HCT116 (cell line): ENCODE results near the gene SOBP. TPM values are rescaled to one million over a fixed set of nuclear protein-coding genes. Genes with fewer than 3 reads are reported as not detected.

Source experiments
- ATAC-seq: fragments of 200-7000 bp; cut with Tn5 transposase; 2 replicates; pipeline ENCODE4 v1.9.1; 2020; ENCODE audit warnings: mild to moderate bottlenecking, moderate library complexity
- BruUV-seq: library from RNA; stranded (reverse); fragments of 400-500 nt; replicated peaks from 2 replicates; lab custom pipeline; 2021; lab: Mats Ljungman, UMichigan
- CTCF ChIA-PET: fragments of 300-600 bp; sonication (Branson Sonifier 250); formaldehyde crosslinking; loops from one replicate; lab custom pipeline; 2021; ENCODE audit warnings: antibody characterized with exemption; lab: Charles Lee
- POLR2A ChIA-PET: fragments of 300-600, 350-600 bp; sonication (Branson Sonifier 250); formaldehyde crosslinking; loops from one replicate; lab custom pipeline; 2021; ENCODE audit warnings: antibody characterized with exemption; lab: Charles Lee
- RAD21 ChIA-PET, 2 experiments: fragments of 300-600 bp; sonication (Branson Sonifier 250); formaldehyde crosslinking; loops; one replicate each; lab custom pipeline; 2023; ENCODE audit warnings: low total read pairs in 2 of 2; ENCODE audit not compliant: uncharacterized antibody in 2 of 2, unreplicated experiment in 2 of 2, low non-redundant PET in 1 of 2; lab: Charles Lee
- DNase-seq: peaks from one replicate; pipeline ENCODE4 v3.0.0-alpha.2; 2010; ENCODE audit warnings: low read depth, low spot score
- H2AFZ ChIP-seq: fragments of 200-600 bp; shearing (Covaris generic), sonication (generic); 2 replicates; pipeline ENCODE4 v1.6.1; 2017; ENCODE audit warnings: low read depth, mixed run types, mixed read lengths, antibody characterized with exemption, low read length; ENCODE audit not compliant: poor library complexity, severe bottlenecking
- H3K27ac ChIP-seq: 2 replicates; pipeline ENCODE4 v1.5.1; 2012; ENCODE audit warnings: low read depth, low read length
- H3K27me3 ChIP-seq: fragments of 200-600 bp; sonication (generic); 2 replicates; pipeline ENCODE4 v1.6.1; 2016; ENCODE audit warnings: mixed run types, low read length, mixed read lengths; ENCODE audit not compliant: insufficient read depth
- H3K36me3 ChIP-seq, 2 experiments: fragments of 200-500 bp in 1 of 2; fragments of 200-600 bp in 1 of 2; sonication (Bioruptor generic) in 1 of 2; sonication (generic) in 1 of 2; 2 replicates each; pipeline versions ENCODE4 v1.5.1 to v1.6.1; 2014 to 2016; ENCODE audit warnings: low read length in 2 of 2, inconsistent platforms in 1 of 2, mixed read lengths in 1 of 2, mixed run types in 1 of 2; ENCODE audit not compliant: insufficient read depth in 2 of 2, control insufficient read depth in 1 of 2
- H3K4me1 ChIP-seq, 2 experiments: fragments of 200-600 bp in 1 of 2; sonication (generic) in 1 of 2; 2 replicates each; pipeline versions ENCODE4 v1.5.1 to v1.6.1; 2012 to 2017; ENCODE audit warnings: low read length in 2 of 2, inconsistent platforms in 1 of 2, mild to moderate bottlenecking in 1 of 2, mixed read lengths in 1 of 2, mixed run types in 1 of 2, moderate library complexity in 1 of 2; ENCODE audit not compliant: insufficient read depth in 2 of 2, control insufficient read depth in 1 of 2
- H3K4me2 ChIP-seq: fragments of 200-600 bp; sonication (generic); 2 replicates; pipeline ENCODE4 v1.6.1; 2017; ENCODE audit warnings: mixed run types, low read length, mixed read lengths
- H3K4me3 ChIP-seq, 2 experiments: fragments of 200-600 bp in 1 of 2; sonication (generic) in 1 of 2; replicated peaks in 1 of 2; 2 replicates each; pipeline ENCODE4 v1.5.1; 2011 to 2016; ENCODE audit warnings: low read length in 2 of 2, control low read depth in 1 of 2, low read depth in 1 of 2, mild to moderate bottlenecking in 1 of 2, mixed read lengths in 1 of 2, mixed run types in 1 of 2
- H3K79me2 ChIP-seq: fragments of 200-600 bp; sonication (generic); 2 replicates; pipeline ENCODE4 v1.6.1; 2017; ENCODE audit warnings: mild to moderate bottlenecking, mixed run types, low read length, moderate library complexity, mixed read lengths; ENCODE audit not compliant: insufficient read depth
- H3K9ac ChIP-seq: fragments of 200-600 bp; sonication (generic); 2 replicates; pipeline ENCODE4 v1.6.1; 2016; ENCODE audit warnings: low read length, mixed read lengths
- H3K9me2 ChIP-seq: fragments of 200-600 bp; sonication (generic), shearing (Covaris generic); 2 replicates; pipeline ENCODE4 v1.6.1; 2017; ENCODE audit warnings: mixed run types, mild to moderate bottlenecking, moderate library complexity; ENCODE audit not compliant: insufficient read depth
- H3K9me3 ChIP-seq, 2 experiments: fragments of 200-500 bp in 1 of 2; fragments of 200-600 bp in 1 of 2; sonication (Bioruptor generic) in 1 of 2; sonication (generic) in 1 of 2; 2 replicates each; pipeline ENCODE4 v1.6.1; 2014 to 2017; ENCODE audit warnings: low read length in 2 of 2, mixed read lengths in 2 of 2, inconsistent platforms in 1 of 2, low read depth in 1 of 2, mild to moderate bottlenecking in 1 of 2, mixed run types in 1 of 2, moderate library complexity in 1 of 2; ENCODE audit not compliant: control insufficient read depth in 1 of 2, insufficient read depth in 1 of 2
- H4K20me1 ChIP-seq: fragments of 200-600 bp; sonication (generic), shearing (Covaris generic); 2 replicates; pipeline ENCODE4 v1.6.1; 2017; ENCODE audit warnings: mixed run types, mild to moderate bottlenecking, moderate library complexity; ENCODE audit not compliant: insufficient read depth
- ATF3 ChIP-seq: IDR thresholded peaks from 2 replicates; pipeline ENCODE4 v1.6.1; 2012
- CBX3 ChIP-seq: IDR thresholded peaks from 2 replicates; pipeline ENCODE4 v1.6.1; 2012; ENCODE audit warnings: low read depth
- CTCF ChIP-seq, 3 experiments: fragments of 200-600 bp in 1 of 3; sonication (generic) in 1 of 3; IDR thresholded peaks in 2 of 3; conservative IDR thresholded peaks in 1 of 3; 2 replicates each; pipeline ENCODE4 v1.5.1; 2012 to 2017; ENCODE audit warnings: low read depth in 2 of 3, low read length in 2 of 3, antibody characterized with exemption in 1 of 3, borderline replicate concordance in 1 of 3, control low read depth in 1 of 3, mild to moderate bottlenecking in 1 of 3, mixed read lengths in 1 of 3, mixed run types in 1 of 3, moderate library complexity in 1 of 3; ENCODE audit not compliant: insufficient read depth in 1 of 3
- EGR1 ChIP-seq: IDR thresholded peaks from 2 replicates; pipeline ENCODE4 v1.6.1; 2012; ENCODE audit warnings: low read depth
- ELF1 ChIP-seq: IDR thresholded peaks from 2 replicates; pipeline ENCODE4 v1.6.1; 2012; ENCODE audit warnings: low read depth, borderline replicate concordance
- EZH2 ChIP-seq: fragments of 200-600 bp; sonication (generic); IDR thresholded peaks from 2 replicates; pipeline ENCODE4 v1.6.1; 2017; ENCODE audit warnings: antibody characterized with exemption, mixed run types
- FOSL1 ChIP-seq: IDR thresholded peaks from 2 replicates; pipeline ENCODE4 v1.6.1; 2012; ENCODE audit warnings: low read depth
- JUND ChIP-seq: IDR thresholded peaks from 2 replicates; pipeline ENCODE4 v1.6.1; 2012
- MAX ChIP-seq: IDR thresholded peaks from 2 replicates; pipeline ENCODE4 v1.6.1; 2012
- POLR2AphosphoS5 ChIP-seq: IDR thresholded peaks from 2 replicates; pipeline ENCODE4 v1.6.1; 2011; ENCODE audit warnings: mild to moderate bottlenecking, low read depth, low read length, moderate library complexity
- RAD21 ChIP-seq: IDR thresholded peaks from 2 replicates; pipeline ENCODE4 v1.6.1; 2012; ENCODE audit warnings: low read depth, mild to moderate bottlenecking
- REST ChIP-seq: IDR thresholded peaks from 2 replicates; pipeline ENCODE4 v1.6.1; 2012; ENCODE audit warnings: low read depth
- SP1 ChIP-seq: IDR thresholded peaks from 2 replicates; pipeline ENCODE4 v1.6.1; 2012; ENCODE audit warnings: low read depth
- TCF7L2 ChIP-seq: IDR thresholded peaks from 2 replicates; pipeline ENCODE4 v1.7.0; 2011; ENCODE audit warnings: borderline replicate concordance, inconsistent platforms; ENCODE audit not compliant: insufficient read depth, insufficient read length; ENCODE audit errors: extremely low read depth
- ZFX ChIP-seq: fragments of 450-650 bp; IDR thresholded peaks from 2 replicates; pipeline ENCODE4 v1.6.1; 2017
- ZNF274 ChIP-seq: fragments of 200-500 bp; sonication (Bioruptor generic); IDR thresholded peaks from 2 replicates; pipeline ENCODE4 v1.6.1; 2014; ENCODE audit warnings: mild to moderate bottlenecking, low read depth, low read length, inconsistent platforms
- intact Hi-C: fragments of 100-400 bp; cut with micrococcal nuclease; formaldehyde crosslinking; loops from 2 replicates; pipeline ENCODE4 v1.10.0; 2022
- total RNA-seq: library from RNA; stranded (reverse); gene quantifications from one replicate; pipeline ENCODE4 v1.2.1, GENCODE V29; 2021; ENCODE audit not compliant: unreplicated experiment

SOBP gene
- total RNA-seq, 1 experiment from 2014 or later, result 2.6 TPM

- ChIA-PET POLR2A (no interaction called here), CTCF (no interaction called here), RAD21 (no interaction called here)
- no peaks in the 10 kb centered on the region for H3K36me3 ChIP-seq
- H4K20me1 ChIP-seq, result no peaks in the 10 kb centered on the region
- no peak for DNase-seq
- no TSS peak for BruUV-seq
- H3K9ac ChIP-seq, result no peak overlapping the region
- H3K9me2 ChIP-seq, result no peaks in the 10 kb centered on the region
- no peak overlapping the region for H3K4me2 ChIP-seq
- no peaks in the 10 kb centered on the region for H3K9me3 ChIP-seq
- no peak overlapping the region for H2AFZ ChIP-seq
- H3K4me3 ChIP-seq, result no peak overlapping the region
- H3K27me3 ChIP-seq, result no peaks in the 10 kb centered on the region
- H3K4me1 ChIP-seq, result no peaks in the 10 kb centered on the region
- no peaks in the 10 kb centered on the region for H3K79me2 ChIP-seq
- ATAC-seq, result no peak
- intact Hi-C loops, result no loop called here
- H3K27ac ChIP-seq, result no peak overlapping the region
- no peak for TF ChIP-seq POLR2AphosphoS5
- TF ChIP-seq ZFX, result no peak
- TF ChIP-seq RAD21, result no peak
- no peak for TF ChIP-seq SP1
- no peak for TF ChIP-seq REST
Observed at GRCh38 chr6:107697682-107698081, 207.8 kb downstream of the SOBP start.

GRCh38 chr6:107698146-107698545 is 208.2 kb downstream of the SOBP start:
- Histone ChIP-seq H3K4me2 (no peak overlapping the region), H4K20me1 (no peaks in the 10 kb centered on the region), H2AFZ (no peak overlapping the region), H3K27me3 (no peaks in the 10 kb centered on the region), H3K9ac (no peak overlapping the region), H3K9me3 (no peaks in the 10 kb centered on the region), H3K27ac (no peak overlapping the region), H3K79me2 (no peaks in the 10 kb centered on the region), H3K9me2 (no peaks in the 10 kb centered on the region), H3K4me1 (no peaks in the 10 kb centered on the region), H3K36me3 (no peaks in the 10 kb centered on the region), H3K4me3 (no peak overlapping the region)
- intact Hi-C loops, result no loop called here
- ChIA-PET CTCF (no interaction called here), RAD21 (no interaction called here), POLR2A (no interaction called here)
- ATAC-seq (no peak), DNase-seq (no peak)
- no TSS peak for BruUV-seq
- TF ChIP-seq RAD21, result no peak
- no peak for TF ChIP-seq ELF1
- no peak for TF ChIP-seq JUND
- TF ChIP-seq SP1, result no peak
- TF ChIP-seq MAX, result no peak
- TF ChIP-seq EZH2, result no peak
- no peak for TF ChIP-seq FOSL1
- no peak for TF ChIP-seq CTCF (IDR thresholded peaks at IDR 0.05 in 2 of 3, conservative IDR thresholded peaks at IDR 0.05 in 1 of 3; ENCODE audit: borderline replicate concordance in 1 of 3, insufficient read depth in 1 of 3, low read depth in 2 of 3, low read length in 2 of 3)
- TF ChIP-seq ZNF274, result no peak
- no peak for TF ChIP-seq EGR1
- no peak for TF ChIP-seq TCF7L2
- TF ChIP-seq CBX3, result no peak
- TF ChIP-seq ATF3, result no peak
